Left renal pelvis (tissue), 4 donors: ENCODE data around the gene ST6GALNAC6. TPM values are rescaled to one million over a fixed set of nuclear protein-coding genes. Genes with fewer than 3 reads are reported as not detected.
"Not testable (repeated sequence)": the region's sequence is repeated elsewhere in the genome, so short reads cannot be mapped to it uniquely, and the experiment has no call there.

Experiments
- DNase-seq, 4 donors: peaks; one replicate each; pipeline ENCODE4 v3.0.0-alpha.2; 2013; ENCODE audit warnings: low read depth in 4 of 4, low spot score in 3 of 4
- polyA plus RNA-seq, 4 donors: library from polyadenylated mRNA; unstranded; fragments of 120-200 nt; gene quantifications; one replicate each; pipeline ENCODE4 v1.2.1, GENCODE V29; 2013; ENCODE audit not compliant: insufficient read length in 4 of 4

ST6GALNAC6 gene
- polyA plus RNA-seq, 4 donors = 38.6 to 46.5 (median 43.3) TPM

DNA sequence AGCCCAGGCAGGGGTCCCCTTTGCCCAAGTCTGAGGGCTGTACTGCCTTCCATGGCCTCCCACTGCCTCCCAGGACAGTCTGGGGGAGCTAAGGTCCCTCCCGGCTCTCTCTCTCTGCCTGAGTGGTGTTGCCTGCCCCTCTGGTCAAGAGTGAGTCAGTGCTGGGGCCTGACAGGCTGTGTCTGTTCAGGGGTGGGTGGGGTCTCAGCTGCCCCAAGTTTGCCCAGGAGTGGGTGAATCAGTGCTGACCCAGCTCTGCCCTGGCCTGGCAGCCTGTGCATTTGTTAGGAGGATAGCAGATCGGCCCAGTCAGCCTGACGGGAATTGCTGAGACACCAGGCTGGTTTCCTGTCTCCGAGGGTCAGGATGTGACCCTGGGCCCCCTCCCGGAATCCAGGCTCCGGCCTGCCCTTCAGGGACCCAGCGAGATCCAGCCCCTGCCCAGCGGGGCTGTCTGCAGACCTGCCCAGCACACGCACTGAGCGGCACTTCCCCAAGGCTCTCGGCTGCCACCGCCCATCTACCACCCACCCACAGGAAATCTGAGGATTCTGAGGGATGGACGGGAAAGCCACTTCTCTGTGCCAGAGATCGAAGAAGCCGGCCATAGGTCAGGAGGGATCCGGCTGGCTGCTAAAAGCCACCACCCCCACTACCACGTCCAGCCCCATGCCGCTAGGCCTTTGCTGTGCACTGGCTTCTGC lies 60.9 kb downstream of the ST6GALNAC6 start:
- DNase-seq = no peak

- no peak for DNase-seq
Measured at GRCh38 chr9:127837346-127837745, 62.1 kb downstream of the ST6GALNAC6 start.

GRCh38 chr9:127836561-127836960 lies 62.8 kb downstream of the ST6GALNAC6 start:
- not testable (repeated sequence) for DNase-seq

DNA sequence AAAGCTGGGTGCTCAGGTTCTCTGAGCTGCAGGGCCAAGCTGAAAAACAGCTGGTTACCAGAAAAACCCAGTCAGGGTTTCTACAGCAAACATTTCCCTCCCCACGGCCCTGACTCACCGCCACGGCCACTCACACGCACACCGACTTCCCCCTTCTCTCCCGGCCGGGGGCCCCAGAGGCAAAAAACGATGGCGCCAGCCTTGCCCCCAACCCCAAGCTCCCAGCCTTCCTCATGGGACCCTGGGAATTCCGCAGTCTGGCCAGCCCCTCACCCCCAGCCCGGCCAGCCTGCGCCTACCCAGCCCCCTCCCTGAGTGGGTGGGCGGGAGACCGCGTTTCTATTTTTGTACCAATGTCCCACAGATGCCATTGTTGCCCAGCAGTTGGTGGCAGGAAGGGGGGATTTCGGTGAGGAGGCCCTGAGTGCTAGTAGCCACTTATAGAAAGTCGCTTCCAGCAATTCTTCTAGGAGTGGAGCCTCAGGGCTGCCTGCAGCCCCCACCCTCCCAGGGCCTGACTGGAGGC lies 63.3 kb downstream of the ST6GALNAC6 start:
- no peak for DNase-seq

Other genes starting within 250 kb of the ST6GALNAC6 start
- 1 to 10 TPM; 1.4 to 8.0 (median 3.9) TPM for gene CFAP157, start 192.6 kb downstream of the ST6GALNAC6 start, polyA plus RNA-seq
- gene PTRH1, start 183.9 kb downstream of the ST6GALNAC6 start, polyA plus RNA-seq = 10 to 100 TPM in 1 of 4 donors, 1 to 10 TPM in 3; 5.4 to 14.6 (median 7.9) TPM
- under 1 TPM; 0.08 to 0.38 (median 0.24) TPM for gene TTC16, start 183.5 kb downstream of the ST6GALNAC6 start, polyA plus RNA-seq
- gene TOR2A, start 164.3 kb downstream of the ST6GALNAC6 start, polyA plus RNA-seq = 10 to 100 TPM; 11.7 to 20.0 (median 13.6) TPM
- gene SH2D3C, start 120.9 kb downstream of the ST6GALNAC6 start, polyA plus RNA-seq = 10 to 100 TPM; 10.3 to 17.8 (median 14.1) TPM
- gene CDK9, start 113.6 kb downstream of the ST6GALNAC6 start, polyA plus RNA-seq = 10 to 100 TPM; 62.7 to 74.9 (median 68.7) TPM
- gene FPGS, start 96.7 kb downstream of the ST6GALNAC6 start, polyA plus RNA-seq = 10 to 100 TPM; 36.3 to 50.7 (median 40.0) TPM
- 10 to 100 TPM; 76.1 to 91.7 (median 83.2) TPM for gene ENG, start 44.9 kb downstream of the ST6GALNAC6 start, polyA plus RNA-seq
- 10 to 100 TPM; 35.9 to 45.3 (median 43.0) TPM for gene AK1, start 21.9 kb downstream of the ST6GALNAC6 start, polyA plus RNA-seq
- 10 to 100 TPM; 10.4 to 17.5 (median 12.5) TPM for gene ST6GALNAC4, start 17.4 kb upstream of the ST6GALNAC6 start, polyA plus RNA-seq
- 1 to 10 TPM in 3 of 4 donors, under 1 TPM in 1; 0.85 to 2.2 (median 1.9) TPM for gene PIP5KL1, start 31.2 kb upstream of the ST6GALNAC6 start, polyA plus RNA-seq
- 10 to 100 TPM; 33.5 to 38.7 (median 36.4) TPM for gene DPM2, start 38.3 kb upstream of the ST6GALNAC6 start, polyA plus RNA-seq
- 10 to 100 TPM; 32.3 to 45.6 (median 36.8) TPM for gene EEIG1, start 81.4 kb upstream of the ST6GALNAC6 start, polyA plus RNA-seq
- 10 to 100 TPM in 2 of 4 donors, 1 to 10 TPM in 2; 7.6 to 14.0 (median 11.0) TPM for gene NAIF1, start 167.7 kb upstream of the ST6GALNAC6 start, polyA plus RNA-seq
- gene SLC25A25, start 168.6 kb upstream of the ST6GALNAC6 start, polyA plus RNA-seq = 10 to 100 TPM; 12.5 to 17.2 (median 13.1) TPM
- 10 to 100 TPM; 27.0 to 68.2 (median 42.8) TPM for gene PTGES2, start 228.1 kb upstream of the ST6GALNAC6 start, polyA plus RNA-seq
- gene LCN2, start 249.8 kb upstream of the ST6GALNAC6 start, polyA plus RNA-seq = 1 to 10 TPM in 2 of 4 donors, under 1 TPM in 1, not detected in 1; 0.80 to 4.6 (median 1.3) TPM